ENCODE data around the gene CNTNAP5. TPM values are rescaled to one million over a fixed set of nuclear protein-coding genes. Genes with fewer than 3 reads are reported as not detected.

CNTNAP5 gene
- total RNA-seq, 1 experiment from 2014 or later: 0.48 TPM

DNA sequence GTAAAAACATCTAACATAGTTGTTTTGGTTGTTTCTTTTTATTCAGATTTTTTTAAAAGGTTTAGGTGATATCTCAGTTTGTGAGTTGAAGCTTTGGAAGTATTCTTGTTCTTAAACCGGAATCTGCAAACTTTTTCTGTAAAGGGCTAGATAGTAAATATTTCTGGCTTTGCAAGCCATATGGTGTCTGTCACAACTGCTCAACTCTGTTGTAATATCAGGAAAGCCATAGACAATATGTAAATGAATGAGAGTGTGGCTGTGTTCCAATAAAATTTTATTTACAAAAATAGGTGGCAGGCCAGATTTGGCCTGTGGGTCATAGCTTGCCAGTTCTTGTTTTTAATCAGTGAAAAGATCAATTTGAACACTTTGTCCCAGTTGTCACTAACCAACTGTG, 134.1 kb downstream of the CNTNAP5 start:
- H3K18ac ChIP-seq (ENCODE audit: insufficient read length, low read depth, low read length): no peak overlapping the region
- H3K79me2 ChIP-seq (ENCODE audit: insufficient read depth, low read length): no peaks in the 10 kb centered on the region
- H2AK5ac ChIP-seq (ENCODE audit: insufficient read length, low read length): no peak overlapping the region
- no peak overlapping the region for H2BK5ac ChIP-seq (ENCODE audit: insufficient read length, low read length)
- H2BK20ac ChIP-seq (ENCODE audit: low read depth, low read length, poor library complexity, severe bottlenecking): no peak overlapping the region
- no CpG with 5 or more reads among the region's 1 CpG for WGBS (ENCODE audit: extremely low coverage, insufficient read length, low lambda C conversion rate)
- no peaks in the 10 kb centered on the region for H3K9me3 ChIP-seq (ENCODE audit: control insufficient read depth, low read depth, low read length)
- no peaks in the 10 kb centered on the region for H3K79me1 ChIP-seq (ENCODE audit: insufficient read depth, low read depth, low read length, poor library complexity, severe bottlenecking)
- H3K27ac Mint-ChIP-seq: no peak overlapping the region
- peaks cover 15 to 24% of the 10 kb centered on the region in 2 experiments for H3K4me1 Mint-ChIP-seq
- H4K5ac ChIP-seq (ENCODE audit: insufficient read length, low read depth, low read length): no peak overlapping the region
- H3K9ac ChIP-seq (ENCODE audit: extremely low read depth, insufficient read length, low read length): no peak overlapping the region
- H3K23ac ChIP-seq (ENCODE audit: insufficient read length, low read depth, low read length): no peak overlapping the region
- no peak overlapping the region for H3K56ac ChIP-seq (ENCODE audit: insufficient read length, low read depth, low read length)
- no peak overlapping the region for H4K8ac ChIP-seq (replicated peaks; ENCODE audit: insufficient read length, low read depth, low read length)
- H3K9me3 Mint-ChIP-seq: no peaks in the 10 kb centered on the region; a peak in 1 of 5 replicates
- H3K4ac ChIP-seq (ENCODE audit: low read depth, low read length): no peak overlapping the region
- H3T11ph ChIP-seq (ENCODE audit: low read length): no peak overlapping the region
- H2BK12ac ChIP-seq (ENCODE audit: insufficient read length, low read depth, low read length): no peak overlapping the region
- H3K4me2 ChIP-seq (ENCODE audit: insufficient read depth, insufficient read length, low read length): no peak overlapping the region
- no peaks in the 10 kb centered on the region for H3K23me2 ChIP-seq (ENCODE audit: insufficient read length, low read depth, low read length, poor library complexity, severe bottlenecking)
- H4K91ac ChIP-seq (ENCODE audit: insufficient read length, low read depth, low read length): no peak overlapping the region
- H3K4me3 Mint-ChIP-seq: no peak overlapping the region
- no peak overlapping the region for H2BK15ac ChIP-seq (ENCODE audit: low read depth, low read length)
- no peaks in the 10 kb centered on the region for H3K27me3 ChIP-seq (ENCODE audit: insufficient read depth, low read length)
- TF ChIP-seq, protein P1, sequence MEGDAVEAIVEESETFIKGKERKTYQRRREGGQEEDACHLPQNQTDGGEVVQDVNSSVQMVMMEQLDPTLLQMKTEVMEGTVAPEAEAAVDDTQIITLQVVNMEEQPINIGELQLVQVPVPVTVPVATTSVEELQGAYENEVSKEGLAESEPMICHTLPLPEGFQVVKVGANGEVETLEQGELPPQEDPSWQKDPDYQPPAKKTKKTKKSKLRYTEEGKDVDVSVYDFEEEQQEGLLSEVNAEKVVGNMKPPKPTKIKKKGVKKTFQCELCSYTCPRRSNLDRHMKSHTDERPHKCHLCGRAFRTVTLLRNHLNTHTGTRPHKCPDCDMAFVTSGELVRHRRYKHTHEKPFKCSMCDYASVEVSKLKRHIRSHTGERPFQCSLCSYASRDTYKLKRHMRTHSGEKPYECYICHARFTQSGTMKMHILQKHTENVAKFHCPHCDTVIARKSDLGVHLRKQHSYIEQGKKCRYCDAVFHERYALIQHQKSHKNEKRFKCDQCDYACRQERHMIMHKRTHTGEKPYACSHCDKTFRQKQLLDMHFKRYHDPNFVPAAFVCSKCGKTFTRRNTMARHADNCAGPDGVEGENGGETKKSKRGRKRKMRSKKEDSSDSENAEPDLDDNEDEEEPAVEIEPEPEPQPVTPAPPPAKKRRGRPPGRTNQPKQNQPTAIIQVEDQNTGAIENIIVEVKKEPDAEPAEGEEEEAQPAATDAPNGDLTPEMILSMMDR (conservative IDR thresholded peaks at IDR 0.05): no peak
- no peak overlapping the region for H3K27ac ChIP-seq (ENCODE audit: insufficient read length, low read depth, low read length)
- H3K14ac ChIP-seq (ENCODE audit: insufficient read depth, low read length): no peak overlapping the region
- peaks cover 2% of the 10 kb centered on the region; the same call in 1 of the 2 replicates for H3K27me3 Mint-ChIP-seq (ENCODE audit: low read depth)
- no peaks in the 10 kb centered on the region for H3K36me3 Mint-ChIP-seq (ENCODE audit: insufficient read depth in 1 of 3, low read depth in 3 of 3)
- H4K20me1 ChIP-seq (ENCODE audit: control insufficient read depth, insufficient read depth, insufficient read length): no peaks in the 10 kb centered on the region
- H3K4me1 ChIP-seq (ENCODE audit: insufficient read depth, low read length): peaks cover 6% of the 10 kb centered on the region
- H2AFZ ChIP-seq (ENCODE audit: low read length): no peak overlapping the region
- no peak overlapping the region for H2BK120ac ChIP-seq (ENCODE audit: low read depth, low read length, poor library complexity, severe bottlenecking)
- DNase-seq: no peak
